HG02678 (cell line): ENCODE measurements around the gene TLE2.
"Not testable (repeated sequence)": the region's sequence is repeated elsewhere in the genome, so short reads cannot be mapped to it uniquely, and the experiment has no call there.

Source experiments
- ATAC-seq: cut with Tn5 transposase; IDR thresholded peaks from one replicate; pipeline ENCODE4 v1.9.1; 2021; ENCODE audit warnings: mild to moderate bottlenecking, moderate library complexity; ENCODE audit not compliant: unreplicated experiment

The TLE2 gene

GRCh38 chr19:3015126-3016057 is 13.7 kb downstream of the TLE2 start:
- ATAC-seq = no peak

DNA sequence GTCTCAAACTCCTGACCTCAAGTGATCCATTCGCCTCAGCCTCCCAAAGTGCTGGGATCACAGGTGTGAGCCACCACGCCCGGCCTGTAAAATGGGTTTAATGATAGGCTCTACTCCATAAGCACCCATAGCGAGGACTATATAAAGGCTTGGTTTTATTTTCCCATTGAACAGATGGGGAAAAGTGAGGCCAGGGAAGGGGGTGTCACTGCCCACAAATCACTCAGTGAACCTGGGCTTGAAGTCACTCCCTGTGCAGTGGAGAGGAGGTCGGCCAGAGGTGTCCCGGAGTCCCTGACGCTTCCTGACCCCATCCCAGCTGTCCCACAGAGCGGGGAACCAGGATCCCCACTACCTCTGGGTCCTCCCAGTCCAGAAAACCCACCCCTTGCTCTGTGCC is 14.9 kb downstream of the TLE2 start:
- ATAC-seq = no peak

DNA sequence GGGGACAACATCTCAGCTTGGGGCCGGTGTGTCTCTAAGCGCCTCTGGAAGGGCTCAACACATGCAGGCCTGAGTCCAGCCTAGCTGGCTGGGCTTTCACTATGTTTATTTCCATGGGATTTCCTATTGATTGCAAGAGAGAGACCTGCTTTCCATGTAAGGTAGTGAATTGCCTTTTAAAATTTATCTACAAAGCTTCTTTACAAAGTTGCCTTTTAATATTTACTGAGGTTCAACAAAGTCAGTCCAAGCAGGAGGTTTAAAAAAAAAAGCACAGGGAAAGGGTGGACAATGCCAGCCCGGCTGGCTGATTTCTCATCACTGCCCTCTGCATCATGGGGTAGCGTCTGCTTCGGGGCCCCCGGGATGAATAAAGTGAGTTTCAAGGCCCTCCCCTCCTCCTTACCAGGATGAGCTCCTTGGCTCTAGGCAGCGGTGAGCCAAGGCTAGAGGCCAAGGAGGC is 15.8 kb downstream of the TLE2 start:
- ATAC-seq = no peak

DNA sequence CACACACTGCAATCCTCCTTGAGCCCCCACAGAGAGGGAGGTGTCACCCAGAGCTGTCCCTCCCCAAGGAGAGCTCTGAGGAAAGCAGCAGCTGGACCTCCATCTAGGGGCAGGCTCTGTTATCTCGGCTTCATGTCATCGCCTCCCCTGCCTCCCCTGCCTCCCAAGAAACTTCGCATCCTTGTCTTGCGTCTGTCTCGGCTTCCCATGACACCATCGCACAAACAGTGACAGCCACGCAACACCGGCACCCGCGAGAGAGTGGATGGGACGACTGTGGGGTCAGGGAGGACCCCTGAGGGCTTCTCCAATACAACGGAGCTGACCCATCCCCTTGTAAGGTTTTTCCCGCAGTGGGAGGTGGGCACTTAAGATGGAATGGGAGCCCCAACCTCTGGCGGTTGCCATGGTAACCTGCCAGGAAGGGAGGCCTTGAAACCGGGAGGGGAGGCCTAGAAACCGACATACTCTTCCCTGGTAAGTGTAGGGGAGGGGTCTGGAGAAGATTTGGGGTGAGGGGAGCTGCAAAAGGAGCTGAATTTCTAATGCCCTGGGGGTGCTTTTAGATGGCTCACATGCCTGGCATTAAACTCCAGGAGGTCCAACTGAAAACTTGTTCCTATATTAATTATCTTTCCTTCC is 16.3 kb downstream of the TLE2 start:
- ATAC-seq = no peak

DNA sequence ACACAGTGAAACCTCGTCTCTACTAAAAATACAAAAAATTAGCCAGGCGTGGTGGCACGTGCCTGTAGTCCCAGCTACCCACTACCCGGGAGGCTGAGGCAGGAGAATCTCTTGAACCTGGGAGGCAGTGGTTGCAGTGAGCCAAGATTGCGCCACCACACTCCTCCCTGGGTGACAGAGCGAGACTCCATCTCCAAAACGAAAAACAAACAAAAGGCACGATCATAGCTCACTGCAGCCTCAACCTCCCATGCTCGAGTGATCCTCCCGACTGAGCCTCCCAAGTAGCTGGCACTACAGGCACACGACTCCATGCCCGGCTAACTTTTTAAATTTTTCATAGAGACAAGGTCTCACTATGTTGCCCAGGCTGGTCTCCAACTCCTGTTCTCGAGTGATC is 17.0 kb downstream of the TLE2 start:
- not testable (repeated sequence) for ATAC-seq

DNA sequence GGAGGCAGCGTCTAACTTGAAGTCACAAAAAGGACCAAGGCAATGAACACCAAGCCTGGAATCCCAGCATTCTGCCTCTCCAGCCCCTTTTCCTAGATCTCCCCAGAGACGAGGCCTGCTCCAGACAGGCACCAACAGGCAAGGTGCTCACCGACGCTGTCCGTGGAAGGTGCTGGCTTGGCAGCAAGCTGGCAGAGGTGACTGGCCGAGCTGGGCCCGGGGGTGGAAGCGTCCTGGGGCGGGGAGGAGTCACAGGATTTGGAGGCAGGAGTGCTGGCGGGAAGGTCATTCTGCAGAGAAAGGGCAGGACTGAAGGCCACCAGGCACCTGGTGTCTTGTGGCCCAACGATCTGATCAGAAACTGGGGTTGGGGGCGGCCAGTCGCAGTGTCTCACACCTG is 18.2 kb downstream of the TLE2 start:
- ATAC-seq = no peak

DNA sequence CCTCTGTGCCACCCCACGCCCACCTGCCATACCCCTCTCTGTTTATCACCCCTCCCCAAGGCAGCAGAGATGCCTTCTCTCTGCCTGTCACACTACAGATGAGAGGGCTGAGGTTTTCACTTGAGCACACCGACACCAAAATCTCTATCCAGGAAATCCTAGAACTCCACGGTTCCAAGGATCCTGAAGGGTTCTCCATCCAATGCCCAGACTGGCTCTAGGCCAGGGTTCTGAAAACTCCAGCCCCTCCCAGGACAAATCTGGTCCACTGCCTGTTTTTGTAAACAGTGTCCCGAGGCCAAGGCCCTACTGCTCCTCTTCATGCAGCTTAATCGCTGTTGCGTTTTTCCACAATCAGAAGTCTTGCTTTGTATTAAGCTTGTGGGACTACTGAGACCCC is 20.1 kb downstream of the TLE2 start:
- ATAC-seq = no peak

- ATAC-seq = no peak
Observed at GRCh38 chr19:3007975-3008374, 21.1 kb downstream of the TLE2 start.

DNA sequence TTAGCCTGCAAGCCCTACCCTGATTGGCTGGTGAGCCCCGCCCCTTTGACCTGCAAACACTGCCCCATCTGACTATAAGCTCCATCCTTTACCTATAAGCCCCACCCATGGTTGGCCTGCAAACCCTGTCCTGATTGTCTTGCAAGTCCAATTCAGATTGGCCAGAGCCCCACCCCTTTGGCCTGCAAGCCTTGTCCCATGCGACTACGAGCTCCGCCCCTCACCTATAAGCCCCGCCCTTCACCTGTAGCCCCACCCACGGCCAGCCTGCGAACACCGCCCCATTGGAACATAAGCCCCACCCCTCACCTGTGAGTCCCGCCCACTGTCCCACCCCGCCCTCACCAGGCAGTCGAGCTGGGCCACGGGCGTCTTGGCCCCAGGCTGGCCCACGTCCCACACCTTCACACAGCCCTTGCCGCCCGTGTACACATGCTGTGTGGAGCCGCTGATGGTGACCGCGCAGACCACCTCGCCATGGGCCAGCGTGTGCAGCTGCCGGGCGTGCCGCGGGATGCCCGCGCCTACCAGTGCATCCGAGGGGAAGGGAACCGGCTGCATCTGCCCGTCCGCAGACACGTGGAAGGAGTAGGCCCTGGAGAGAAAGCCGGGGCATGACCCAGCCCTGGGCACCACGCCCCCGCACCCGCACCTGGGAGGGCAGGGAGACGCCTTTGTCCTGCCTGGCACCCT is 22.9 kb downstream of the TLE2 start:
- ATAC-seq = no peak

DNA sequence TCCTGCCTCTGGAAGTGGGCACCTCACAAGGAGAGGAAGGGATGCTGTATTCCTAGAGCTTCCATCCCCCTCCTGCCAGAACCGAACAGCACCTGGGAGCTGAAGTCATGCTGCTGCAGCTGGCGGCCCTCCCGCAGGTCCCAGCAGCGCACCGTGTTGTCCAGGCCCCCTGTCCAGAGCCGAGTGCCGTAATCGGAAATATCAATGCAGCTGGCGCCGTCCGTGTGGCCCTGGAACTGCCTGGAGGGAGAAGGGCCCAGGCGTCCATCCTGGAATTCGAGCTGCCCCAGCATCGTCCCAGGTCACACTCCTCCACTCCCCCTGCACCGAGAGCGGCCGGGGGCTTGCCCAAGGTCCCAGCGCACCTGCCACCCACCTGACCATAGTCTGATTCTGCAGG is 23.7 kb downstream of the TLE2 start:
- ATAC-seq = no peak

GRCh38 chr19:3004522-3004921 is 24.6 kb downstream of the TLE2 start:
- no peak for ATAC-seq

- no peak for ATAC-seq
Observed at GRCh38 chr19:3003046-3003445, 26.0 kb downstream of the TLE2 start.

GRCh38 chr19:3001235-3001800 is 27.8 kb downstream of the TLE2 start:
- ATAC-seq = no peak

DNA sequence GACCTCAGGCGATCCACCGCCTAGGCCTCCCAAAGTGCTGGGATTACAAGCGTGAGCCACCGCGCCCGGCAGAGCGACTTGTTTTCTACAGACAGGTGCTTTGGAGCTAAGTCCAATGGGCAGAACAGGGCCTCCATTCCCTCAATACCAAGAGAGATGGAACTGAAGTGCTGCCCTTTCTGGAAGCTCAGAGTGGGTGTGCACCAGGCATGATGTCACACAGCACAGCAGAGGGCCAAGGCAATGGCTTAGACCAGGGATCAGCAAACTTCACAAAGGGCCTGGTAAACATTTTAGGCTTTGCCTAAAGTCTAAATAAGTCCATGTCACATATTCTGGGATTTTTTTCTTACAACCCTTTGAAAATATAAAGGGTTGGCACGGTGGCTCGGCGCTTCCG is 30.4 kb downstream of the TLE2 start:
- ATAC-seq = no peak

DNA sequence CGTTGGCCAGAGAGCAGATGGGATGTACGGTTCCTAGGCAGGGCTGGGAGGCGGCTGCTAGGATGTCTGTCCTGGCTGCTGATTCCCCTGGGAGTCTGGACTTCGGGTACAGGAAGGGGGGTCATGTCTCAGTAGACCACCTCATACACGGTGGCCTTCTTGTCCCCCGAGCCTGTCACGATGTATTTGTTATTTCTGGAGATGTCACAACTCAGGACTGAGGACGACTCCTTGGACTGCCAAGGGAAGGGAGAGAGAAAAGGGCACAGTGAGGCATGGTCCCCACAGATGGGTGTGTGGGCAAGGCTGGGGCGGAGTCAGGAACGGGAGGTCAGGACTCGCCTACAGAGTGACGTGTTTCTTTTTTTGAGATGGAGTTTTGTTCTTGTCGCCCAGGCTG is 31.4 kb downstream of the TLE2 start:
- no peak for ATAC-seq

GRCh38 chr19:2994588-2995131 is 34.4 kb downstream of the TLE2 start:
- ATAC-seq = no peak

GRCh38 chr19:2993579-2993978 is 35.5 kb downstream of the TLE2 start:
- ATAC-seq = no peak

GRCh38 chr19:2992958-2993357 is 36.1 kb downstream of the TLE2 start:
- no peak for ATAC-seq

DNA sequence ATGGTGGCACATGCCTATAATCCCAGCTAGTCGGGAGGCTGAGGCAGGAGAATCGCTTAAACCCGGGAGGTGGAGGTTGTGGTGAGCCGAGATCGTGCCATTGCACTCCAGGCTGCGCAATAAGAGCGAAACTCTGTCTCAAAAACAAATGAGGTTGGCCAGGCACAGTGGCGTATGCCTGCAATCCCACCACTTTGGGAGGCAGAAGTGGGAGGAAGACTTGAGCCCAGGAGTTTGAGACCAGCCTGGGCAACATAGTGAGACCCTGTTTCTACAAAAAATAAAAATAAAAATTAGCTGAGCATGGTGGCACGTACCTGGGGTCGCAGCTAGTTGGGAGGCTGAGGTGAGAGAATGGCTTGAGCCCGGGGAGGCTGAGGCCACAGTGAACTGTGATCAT is 36.7 kb downstream of the TLE2 start:
- not testable (repeated sequence) for ATAC-seq

DNA sequence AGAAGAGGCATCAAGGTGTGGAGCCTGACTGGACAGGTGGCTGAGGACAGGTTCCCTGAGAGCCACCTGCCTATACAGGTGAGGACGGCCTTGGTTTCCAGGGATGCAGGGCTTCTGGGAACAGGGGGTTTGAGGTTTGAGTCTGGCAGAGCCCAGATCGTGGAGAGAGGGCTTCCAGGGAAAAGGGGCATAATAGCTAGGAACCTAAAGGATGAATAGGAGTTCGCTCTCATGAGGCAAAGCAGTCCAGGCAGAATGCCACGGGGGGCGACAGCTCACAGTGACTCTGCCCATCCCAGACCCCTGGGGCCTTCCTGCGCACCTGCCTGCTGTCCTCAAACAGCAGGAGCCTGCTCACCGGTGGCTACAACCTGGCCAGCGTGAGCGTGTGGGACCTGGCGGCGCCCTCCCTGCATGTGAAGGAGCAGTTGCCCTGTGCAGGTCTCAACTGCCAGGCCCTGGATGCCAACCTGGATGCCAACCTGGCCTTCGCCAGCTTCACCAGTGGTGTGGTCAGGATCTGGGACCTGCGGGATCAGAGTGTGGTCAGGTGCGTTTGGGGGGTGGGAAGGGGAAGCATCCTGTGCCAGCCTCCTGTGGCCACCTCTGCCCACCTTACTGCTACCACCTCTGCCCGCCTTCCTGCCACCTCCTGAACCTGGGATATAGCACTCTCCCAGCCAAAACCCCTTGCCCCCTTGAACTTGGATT is 39.7 kb downstream of the TLE2 start:
- no peak for ATAC-seq
